GM11168 (cell line): ENCODE results near the gene CARD11.

Experiments
- in situ Hi-C: fragments of 300-500 bp; cut with MboI; formaldehyde crosslinking; loops from one replicate; pipeline ENCODE4 v1.12.0; 2022; ENCODE audit warnings: low sequenced_read_pairs; ENCODE audit not compliant: unreplicated experiment

Gene CARD11

DNA sequence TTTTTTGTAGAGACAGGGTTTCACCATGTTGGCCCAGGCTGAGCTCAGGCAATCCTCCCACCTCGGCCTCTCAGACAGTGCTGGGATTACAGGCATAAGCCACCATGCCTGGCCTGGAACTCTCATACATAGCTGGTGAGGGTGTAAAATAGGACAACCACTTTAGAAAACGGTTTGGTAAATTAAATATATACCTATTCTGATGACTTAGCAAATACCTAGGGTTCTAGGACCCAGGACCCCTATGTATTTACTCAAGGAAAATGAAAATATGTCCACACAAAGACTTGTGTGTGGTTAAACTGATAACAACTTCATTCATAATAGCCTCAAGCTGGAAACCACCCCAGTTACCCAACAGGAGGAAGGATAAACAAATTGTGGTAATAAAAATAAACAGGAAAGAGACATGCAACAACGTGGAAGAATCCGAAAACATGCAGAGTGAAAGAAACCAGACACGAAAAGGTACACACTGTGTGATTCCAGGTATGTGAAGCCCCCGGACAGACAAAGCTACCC, 52.7 kb downstream of the CARD11 start:
- in situ Hi-C loops: no loop called here

DNA sequence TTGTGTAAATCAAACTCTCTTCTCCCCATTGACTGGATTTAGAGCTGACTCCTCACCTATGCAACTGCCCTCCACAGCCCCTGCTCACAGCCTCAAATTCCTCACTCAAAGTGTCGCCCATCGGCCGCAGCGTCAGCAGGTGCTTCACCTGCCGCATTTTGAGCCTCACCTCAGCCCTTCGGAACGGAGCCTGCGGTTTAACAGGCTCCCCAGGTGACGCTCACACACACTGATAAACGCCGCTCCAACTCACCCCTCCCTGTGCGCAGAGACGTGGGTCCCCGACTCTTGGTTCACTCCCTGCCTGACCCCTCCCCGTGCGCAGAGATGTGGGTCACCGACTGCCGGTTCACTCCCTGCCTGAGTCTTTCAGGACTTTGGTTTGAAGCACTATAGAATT, 57.1 kb downstream of the CARD11 start:
- in situ Hi-C loops: no loop called here

DNA sequence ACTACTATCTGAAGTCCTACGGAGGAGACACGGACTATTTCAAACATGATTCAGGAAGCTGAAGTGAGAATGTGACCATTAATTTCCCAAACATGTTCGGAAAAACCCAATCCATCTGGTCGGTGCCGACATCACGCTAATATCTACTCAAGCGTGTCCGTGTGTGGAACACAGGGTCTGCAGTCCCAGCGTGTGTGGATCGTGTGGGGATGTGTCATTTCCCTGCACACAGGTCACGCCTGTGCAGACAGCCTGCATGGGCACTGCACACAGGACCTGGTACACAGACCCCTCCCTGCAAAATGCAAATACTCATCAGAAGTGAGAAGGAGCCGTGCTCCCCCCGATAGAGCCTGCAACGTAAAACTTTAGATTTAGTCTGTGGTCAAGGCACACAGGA, 57.8 kb downstream of the CARD11 start:
- in situ Hi-C loops: no loop called here

DNA sequence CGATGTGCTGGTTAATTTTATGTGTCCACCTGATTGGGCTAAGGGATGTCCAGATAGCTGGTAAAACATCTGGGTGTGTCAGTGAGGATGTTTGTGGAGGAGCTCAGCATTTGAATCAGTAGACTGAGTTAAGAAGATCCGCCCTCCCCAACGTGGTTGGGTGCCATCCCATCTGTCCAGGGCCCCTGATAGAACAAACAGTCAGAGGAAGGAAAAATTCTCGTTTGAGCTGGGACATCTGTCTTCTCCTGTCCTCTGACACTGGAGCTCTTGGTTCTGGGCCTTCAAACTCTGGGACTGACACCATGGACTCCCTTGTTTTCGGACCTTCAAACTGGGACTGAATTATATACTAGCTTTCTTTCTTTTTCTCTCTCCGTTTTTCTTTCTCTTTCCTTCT, 59.6 kb downstream of the CARD11 start:
- in situ Hi-C loops: no loop called here

DNA sequence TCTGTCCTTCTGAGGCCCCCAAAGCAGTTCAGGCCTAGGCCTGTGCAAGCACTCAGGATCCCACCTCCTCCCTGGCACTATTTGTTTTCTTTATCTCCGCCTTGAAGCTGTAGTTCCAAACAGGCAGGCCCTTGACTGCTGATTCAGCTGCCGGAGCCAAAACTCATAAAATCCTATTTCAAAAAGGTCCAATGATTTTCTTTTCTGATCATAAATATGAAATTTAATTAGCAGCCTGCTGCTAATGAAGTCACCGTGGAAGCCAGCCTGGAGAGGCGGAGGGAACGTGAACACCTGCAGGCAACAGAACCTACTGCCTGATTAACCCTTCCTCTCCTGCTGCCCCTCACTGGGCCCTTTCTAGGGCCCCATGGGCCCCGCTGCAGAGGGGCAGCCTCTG, 60.1 kb downstream of the CARD11 start:
- in situ Hi-C loops: no loop called here

DNA sequence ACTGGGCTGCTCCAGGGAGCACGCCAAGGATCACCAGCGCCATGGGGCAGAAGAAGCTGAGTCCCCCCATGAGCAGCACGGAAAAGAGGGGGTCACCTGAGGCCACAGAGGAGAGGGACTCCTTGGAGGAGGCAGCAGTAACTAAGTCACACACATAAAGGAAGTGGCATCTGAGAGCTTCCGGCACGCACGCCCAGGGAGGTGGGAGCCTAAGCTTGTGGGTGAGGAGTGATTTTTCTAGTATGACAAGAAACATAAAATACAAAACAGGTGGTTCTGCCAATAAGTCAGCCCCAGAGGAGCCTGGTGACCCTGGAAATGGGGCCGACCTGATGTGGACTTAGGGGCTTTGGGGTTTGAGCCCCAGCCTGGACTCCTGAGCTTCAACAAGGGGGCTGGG, 60.8 kb downstream of the CARD11 start:
- in situ Hi-C loops: no loop called here

DNA sequence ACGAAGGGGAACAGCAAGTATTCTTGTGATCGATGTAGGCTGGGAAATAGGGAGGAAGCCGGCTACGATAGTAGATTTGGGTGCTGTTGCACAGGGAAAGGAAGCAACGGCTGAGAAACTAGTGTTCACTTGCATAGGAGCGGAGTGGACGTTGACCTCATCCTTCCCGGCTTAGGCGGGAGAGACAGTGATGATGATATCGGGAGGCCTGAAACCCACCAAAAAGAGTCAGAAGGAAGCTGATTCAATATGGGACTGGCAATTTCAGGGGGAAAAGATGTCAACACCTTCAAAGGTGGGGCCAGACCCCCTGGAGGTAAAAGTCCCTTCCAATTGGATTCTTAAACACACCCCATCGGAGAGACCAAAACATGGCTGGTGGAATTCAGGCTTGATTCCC, 61.3 kb downstream of the CARD11 start:
- in situ Hi-C loops: no loop called here

DNA sequence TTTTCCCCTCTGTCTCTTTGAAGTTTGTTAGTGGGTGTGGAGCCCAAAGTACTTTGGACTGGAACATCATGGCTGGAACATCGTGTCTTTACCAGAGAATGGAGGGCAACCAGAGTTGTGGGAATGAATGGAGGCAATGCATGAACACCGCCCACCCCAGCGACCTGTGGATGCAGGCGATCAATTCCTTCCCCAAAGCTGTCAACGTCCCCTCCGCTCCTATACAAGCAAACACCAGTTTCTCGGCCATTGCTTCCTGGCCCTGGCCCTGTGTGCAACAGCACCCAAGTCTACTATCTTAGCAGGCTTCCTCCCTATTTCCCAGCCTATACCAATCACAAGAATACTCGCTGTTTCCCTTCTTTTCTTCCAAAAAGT, 62.6 kb downstream of the CARD11 start:
- in situ Hi-C loops: no loop called here

DNA sequence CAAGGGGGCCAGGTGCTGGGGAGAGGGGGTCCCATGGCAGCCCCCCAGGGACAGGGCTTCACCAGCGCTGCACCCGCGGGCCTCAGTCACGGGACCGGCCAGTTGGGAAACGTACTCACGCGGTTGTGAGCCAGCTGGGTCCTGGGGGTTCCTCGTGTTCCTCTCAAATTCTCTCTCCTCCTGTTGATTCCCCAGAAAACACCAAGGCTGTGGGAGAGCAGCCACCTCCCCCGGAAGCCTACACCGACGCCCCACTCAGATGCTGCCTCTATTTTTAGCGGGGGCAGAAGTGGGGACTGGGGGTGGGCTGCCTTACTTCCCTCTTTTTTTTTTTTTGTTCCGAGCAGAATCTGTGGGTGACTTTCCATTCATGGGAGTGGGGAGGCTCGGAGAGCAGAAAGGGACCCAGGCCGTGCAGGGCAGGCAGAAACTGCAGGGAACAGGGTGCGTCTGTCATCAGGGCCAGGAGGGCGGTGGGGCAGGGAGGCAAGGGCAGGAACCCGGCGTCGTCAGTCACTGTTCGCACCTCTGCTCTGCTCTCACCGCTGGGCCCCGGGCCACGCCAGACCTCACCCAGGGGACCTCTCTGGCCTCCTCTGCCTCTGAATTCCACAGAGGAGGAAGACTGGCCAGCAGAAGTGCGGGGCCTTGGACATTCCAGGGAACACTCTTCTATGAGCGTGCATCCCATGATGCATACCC, 63.1 kb downstream of the CARD11 start:
- in situ Hi-C loops: no loop called here

DNA sequence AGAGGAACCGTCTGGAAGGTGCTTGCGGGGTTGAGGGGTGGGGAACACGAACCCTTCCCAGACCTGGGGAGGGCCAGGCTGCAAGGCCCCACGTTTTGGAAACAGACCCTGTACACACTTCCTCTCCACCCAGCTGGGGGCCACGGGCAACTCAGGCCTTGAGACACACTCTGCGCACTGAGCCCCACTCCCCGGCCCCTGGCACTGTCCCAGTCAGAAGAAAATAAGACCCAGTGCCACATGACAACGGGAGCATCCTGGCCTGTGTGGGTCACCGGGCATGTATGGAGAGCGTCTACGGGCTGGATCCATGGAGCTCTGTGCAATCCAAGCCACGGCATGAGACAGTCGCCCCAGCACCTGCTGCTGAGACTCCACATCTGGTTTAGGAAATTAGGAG, 63.7 kb downstream of the CARD11 start:
- in situ Hi-C loops: no loop called here

DNA sequence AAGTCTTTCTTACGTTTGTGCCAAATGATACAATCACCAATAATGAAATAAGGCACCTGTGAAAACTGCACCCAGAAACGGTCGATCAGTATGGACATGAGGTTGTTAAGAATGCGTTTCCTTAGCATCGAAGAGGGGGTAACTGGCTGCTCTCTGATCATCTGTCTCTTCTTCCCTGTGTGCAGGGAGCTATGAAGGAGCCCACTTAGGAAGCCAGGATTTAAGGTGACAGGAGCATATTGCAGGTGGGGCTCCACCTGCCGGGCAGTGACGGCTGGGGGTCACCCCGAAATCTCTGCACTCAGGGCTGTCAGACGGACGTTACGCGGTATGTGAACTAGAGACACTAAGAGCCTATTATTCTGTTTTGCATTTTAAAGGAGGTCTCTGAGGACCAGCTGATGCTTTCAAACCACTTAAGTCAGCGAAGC, 64.5 kb downstream of the CARD11 start:
- in situ Hi-C loops: no loop called here

DNA sequence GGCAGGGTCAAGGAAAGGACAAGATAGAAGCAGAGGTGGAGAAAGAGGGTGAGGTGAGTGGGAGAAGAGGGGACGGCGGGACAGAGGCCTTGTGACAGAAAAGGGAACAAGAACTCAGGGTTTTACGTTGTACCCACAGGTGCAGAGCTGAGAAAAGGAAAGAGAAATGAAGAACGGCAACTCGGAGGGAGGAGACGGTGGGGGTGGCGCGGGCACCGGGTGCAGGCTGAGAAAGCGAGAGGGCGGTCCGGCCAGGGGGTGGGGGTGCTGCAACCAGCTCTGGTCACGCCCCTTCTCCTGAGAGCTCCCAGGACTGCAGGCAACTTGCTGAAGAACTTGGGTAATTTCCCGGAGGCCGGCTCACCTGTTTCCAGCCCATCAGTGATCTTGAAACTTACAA, 65.3 kb downstream of the CARD11 start:
- in situ Hi-C loops: no loop called here

DNA sequence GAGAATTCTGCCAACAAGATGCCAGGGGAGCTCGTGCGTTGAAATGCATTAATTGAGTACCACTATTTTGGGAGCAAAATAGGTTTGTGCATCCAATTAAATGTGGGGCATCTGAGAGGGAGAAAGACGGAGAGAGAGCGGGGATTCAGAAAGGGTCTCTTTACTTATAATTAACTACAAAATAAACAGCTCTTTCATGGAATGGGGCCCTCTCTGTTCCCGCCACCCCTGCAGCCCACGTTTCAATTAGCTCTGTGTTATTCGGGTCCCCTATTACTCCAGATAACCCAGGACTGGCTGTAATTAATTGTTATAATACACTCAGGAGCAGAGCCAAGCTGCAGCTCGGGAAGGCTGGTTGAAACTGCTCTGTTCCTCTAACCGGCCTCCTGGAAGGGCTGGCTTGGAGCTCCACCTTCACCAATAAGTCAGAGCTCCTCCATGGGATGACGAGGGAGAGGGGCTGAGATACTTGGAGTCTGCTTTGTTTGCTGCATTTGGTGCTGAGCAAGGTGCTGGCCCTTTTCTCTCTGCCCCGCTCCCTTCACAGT, 67.8 kb downstream of the CARD11 start:
- in situ Hi-C loops: no loop called here

DNA sequence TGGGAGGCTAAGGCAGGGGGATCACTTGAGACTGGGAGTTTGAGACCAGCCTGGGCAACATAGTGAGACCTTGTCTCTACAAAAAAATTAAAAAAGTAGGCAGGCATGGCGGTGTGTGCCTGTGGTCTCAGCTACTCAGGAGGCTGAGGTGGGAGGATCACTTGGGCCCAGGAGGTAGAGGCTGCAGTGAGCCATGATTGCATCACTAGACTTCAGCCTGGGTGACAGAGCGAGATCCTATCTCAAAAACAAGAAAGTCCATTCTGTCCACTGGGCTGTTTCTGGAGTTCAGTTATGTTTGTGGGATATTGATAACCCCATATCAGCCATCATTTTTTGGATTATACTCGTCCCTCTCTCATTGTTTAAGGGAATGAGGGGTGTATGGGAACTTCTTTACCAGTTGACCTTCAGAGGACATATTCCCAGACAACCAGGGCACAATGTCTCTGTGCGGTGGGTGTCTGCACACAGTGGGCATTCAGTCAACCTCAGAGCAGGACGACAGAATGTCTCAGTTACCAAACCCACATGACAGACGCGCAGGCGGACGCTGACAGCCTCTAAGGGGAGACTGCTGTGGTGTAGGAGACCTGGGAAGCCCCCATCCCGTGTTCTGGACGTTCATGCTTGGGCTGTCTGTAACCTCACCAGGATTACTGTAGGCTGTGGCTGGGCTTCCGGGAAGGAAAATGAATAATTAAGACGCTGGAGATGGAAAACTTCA, 69.4 kb downstream of the CARD11 start:
- in situ Hi-C loops: no loop called here

DNA sequence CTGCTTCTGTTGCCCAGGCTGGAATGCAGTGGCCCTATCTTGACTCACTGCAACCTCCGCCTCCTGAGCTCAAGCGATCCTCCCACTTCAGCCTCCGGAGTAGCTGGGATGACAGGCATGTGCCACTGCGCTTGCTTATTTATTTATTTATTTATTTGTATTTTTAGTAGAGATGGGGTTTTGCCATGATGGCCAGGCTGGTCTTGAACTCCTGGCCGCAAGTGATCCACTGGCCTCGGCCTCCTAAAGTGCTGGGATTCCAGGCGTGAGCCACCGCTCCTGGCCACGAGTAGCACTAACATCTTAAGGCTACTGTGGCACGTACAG, 70.9 kb downstream of the CARD11 start:
- in situ Hi-C loops: no loop called here

DNA sequence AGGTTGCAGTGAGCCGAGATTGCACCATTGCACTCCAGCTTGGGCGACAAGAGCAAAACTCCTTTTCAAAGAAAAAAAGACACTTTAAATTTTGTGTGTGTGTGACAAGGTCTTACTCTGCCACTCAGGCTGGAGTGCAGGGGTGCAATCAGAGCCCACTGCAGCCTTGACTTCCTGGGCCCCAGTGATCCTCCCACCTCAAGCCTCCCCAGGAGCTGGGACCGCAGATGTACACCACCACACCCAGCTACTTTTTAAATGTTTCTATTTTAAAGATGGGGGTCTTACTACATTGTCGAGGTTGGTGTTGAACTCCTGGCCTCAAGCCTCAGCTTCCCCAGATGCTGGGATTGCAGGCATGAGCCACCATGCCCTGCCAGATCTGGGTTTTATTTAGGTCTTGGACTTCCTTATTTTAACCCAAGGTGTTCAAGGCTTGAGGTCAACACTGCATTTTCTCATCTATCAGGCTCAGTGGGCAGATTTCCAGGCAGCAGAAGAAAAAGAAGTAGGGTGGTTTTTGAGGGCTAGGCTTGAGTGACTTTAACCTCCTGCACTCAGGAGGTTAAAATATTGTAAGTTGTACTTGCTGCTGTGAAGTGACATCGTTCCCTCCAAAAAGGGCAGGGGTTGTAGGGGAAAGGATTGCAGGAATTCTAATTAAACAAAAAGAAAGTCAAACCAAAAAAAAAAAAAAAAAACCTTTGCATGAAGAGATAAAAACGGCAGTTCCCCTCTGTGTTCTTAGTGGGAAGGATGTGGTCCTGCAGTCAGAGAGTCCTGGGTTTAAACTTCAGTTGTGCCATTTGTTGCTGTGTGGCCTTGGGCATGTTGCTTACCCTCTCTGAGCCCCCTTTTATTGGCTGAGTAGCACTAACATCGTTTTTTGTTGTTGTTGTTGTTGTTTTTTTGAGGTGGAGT, 71.5 kb downstream of the CARD11 start:
- in situ Hi-C loops: no loop called here

DNA sequence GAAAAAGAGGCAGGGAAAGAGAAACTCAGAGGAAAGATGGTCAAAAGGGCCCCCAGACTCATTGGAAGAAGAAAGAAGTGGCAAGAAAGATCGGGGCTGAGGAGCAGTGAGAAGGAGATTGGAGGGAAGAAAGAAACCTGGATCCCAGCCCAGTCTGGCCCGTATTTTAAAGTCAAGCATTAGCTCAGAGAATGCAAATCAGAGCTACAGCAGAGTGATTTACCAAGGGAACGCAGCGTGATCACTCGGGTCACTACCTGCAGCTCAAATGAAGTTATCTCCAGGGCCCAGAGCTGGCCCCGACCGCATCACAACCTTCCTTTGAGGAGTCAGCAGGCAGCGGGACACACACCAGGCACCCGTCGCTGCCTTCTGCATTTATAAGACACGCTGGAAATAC, 72.8 kb downstream of the CARD11 start:
- in situ Hi-C loops: no loop called here

DNA sequence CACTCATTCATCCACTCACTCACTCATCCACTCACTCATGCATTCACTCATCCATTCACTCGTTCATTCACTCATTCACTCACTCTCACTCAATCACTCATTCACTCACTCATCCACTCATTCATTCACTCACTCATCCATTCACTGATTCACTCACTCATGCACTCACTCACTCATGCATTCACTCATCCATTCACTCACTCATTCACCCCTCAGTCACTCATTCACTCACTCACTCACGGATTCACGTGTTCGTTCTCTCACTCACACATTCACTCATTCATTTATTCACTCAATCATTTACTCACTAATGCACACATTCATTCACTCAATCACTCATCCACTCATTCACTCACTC, 73.4 kb downstream of the CARD11 start:
- in situ Hi-C loops: no loop called here

DNA sequence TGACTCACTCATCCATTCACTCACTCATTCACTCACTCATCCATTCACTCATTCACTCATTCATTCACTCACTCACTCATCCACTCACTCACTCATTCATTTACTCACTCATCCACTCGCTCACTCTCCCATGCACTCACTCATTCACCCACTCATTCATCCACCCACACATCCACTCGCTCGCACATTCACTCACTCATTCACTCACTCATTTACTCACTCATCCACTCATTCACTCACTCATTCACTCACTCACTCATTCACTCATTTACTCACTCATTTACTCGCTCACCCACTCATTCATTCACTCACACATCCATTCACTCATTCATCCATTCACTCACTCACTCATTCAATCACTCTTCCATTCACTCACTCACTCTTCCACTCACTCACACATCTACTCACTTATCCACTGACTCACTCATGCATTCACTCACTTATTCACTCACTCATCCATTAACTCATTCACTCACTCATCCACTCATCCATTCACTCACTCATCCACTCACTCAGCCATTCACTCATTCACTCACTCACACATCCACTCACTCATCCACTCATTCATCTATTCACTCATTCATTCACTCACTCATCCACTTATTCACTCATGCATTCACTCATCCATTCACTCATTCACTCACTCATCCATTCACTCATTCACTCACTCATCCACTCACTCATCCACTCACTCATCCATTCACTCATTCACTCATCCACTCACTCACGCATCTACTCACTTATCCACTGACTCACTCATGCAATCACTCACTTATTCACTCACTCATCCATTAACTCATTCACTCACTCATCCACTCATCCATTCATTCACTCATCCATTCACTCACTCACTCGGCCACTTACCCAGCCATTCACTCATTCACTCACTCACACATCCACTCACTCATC, 74.0 kb downstream of the CARD11 start:
- in situ Hi-C loops: no loop called here
